ENCODE data around the gene UNC13A.

The UNC13A gene
- long read RNA-seq, donor 1, result 0 reads
- long read RNA-seq, donor 2, result 0 reads
- long read RNA-seq, donor 3, result 0 reads
- long read RNA-seq, donor 4, result 0 reads
- long read RNA-seq, donor 5, result 0 reads
- long read RNA-seq, donor 6, result 0 reads
- long read RNA-seq, donor 7, result 0 reads
- long read RNA-seq, donor 8, result 0 reads

DNA sequence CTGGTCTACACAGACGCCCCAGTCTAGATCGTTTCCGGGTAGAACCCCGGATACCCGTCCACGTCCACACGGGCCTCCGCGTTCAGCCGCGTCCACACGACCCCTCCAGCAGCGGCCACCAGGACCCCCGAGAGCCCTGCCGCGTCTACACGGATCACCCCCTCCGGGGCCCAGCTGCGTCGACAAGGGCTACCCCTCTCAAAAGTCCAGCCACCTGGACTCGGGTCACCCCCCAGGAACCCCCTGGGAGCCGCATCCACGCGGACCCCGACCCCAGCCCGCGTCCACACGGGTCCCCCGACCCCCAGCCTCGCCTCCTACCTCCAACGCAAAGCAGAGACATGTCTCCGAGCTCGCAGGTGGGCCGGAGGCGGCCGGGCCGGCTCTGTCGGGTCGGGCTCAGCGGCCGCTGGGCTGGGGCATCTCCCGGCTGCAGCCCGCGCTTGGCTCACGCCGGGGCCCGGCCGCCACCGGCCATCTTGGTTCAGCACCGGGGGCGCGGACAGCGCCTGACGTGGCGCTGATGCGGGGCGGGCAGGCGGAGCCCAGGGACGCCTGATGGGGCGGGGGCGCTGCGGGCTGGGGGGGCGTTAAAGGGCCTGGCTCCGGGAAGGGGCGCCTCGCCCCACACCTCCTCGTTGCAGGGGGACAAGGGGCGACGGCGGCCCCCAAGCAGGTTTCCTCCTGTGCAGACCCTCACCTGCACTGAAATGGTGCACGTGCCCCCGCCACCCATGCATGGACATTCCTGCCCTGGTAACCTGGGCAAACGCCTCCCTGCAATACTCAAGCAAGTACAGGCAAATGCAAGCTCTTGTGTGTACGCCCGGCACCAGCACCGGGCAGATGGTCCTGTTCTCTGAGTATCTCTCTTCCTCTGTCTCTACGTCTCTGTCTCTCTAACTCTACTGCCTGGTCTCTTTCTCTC is at the start of gene UNC13A:
Gene UNC13A (minus strand): TSS at position 498 of the 928 bp plus-strand sequence. CDS start 155 bp downstream, at position 343.
- DNase-seq, result peak; percentile 48

- no peak for DNase-seq
These were observed 49.6 kb upstream of the UNC13A start for GRCh38 chr19:17737690-17738153.

DNA sequence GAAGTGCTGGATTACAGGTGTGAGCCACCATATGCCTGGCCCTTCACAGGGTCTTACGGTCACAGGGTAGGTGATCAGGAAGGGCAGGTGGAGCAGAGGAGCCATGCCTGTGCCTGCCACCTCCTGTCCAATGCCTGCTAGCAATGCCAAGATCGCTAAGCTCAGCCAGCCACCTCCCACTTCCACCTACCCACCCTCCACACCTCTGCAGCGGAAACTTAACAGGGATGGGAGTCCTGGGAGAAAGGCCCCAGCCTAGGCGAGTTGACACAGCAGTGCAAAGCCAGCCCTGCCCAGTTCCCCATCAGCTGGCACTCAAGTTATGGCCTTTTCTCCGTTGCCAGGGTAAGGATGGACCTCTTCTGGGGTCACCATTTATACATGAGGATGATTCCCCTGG is 47.3 kb upstream of the UNC13A start:
- DNase-seq, result no peak

GRCh38 chr19:17734146-17734545 is 46.0 kb upstream of the UNC13A start:
- DNase-seq, result no peak

DNA sequence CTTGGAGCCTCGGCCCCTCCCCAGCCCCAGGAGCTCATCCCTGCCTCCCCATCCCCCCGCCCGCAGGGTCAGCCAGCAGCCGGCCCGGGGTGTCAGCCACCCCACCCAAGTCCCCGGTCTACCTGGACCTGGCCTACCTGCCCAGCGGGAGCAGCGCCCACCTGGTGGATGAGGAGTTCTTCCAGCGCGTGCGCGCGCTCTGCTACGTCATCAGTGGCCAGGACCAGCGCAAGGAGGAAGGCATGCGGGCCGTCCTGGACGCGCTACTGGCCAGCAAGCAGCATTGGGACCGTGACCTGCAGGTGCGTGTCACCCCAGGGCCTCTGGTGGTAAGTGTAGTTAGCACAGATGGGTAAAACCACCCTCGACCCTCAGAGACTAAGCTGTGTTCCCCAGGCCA is 45.0 kb upstream of the UNC13A start:
- no peak for DNase-seq

GRCh38 chr19:17727843-17728242 is 39.7 kb upstream of the UNC13A start:
- DNase-seq, result no peak

- DNase-seq, result no peak
These were observed 39.0 kb upstream of the UNC13A start for GRCh38 chr19:17726964-17727773.

DNA sequence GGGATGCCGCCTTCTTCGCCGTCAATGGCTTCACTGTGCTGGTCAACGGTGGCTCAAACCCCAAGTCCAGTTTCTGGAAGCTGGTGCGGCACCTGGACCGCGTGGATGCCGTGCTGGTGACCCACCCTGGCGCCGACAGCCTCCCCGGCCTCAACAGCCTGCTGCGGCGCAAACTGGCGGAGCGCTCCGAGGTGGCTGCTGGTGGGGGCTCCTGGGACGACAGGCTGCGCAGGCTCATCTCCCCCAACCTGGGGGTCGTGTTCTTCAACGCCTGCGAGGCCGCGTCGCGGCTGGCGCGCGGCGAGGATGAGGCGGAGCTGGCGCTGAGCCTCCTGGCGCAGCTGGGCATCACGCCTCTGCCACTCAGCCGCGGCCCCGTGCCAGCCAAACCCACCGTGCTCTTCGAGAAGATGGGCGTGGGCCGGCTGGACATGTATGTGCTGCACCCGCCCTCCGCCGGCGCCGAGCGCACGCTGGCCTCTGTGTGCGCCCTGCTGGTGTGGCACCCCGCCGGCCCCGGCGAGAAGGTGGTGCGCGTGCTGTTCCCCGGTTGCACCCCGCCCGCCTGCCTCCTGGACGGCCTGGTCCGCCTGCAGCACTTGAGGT is 38.1 kb upstream of the UNC13A start:
- DNase-seq, result no peak

GRCh38 chr19:17725422-17726078 is 37.4 kb upstream of the UNC13A start:
- no peak for DNase-seq

- no peak for DNase-seq
These were observed 36.5 kb upstream of the UNC13A start for GRCh38 chr19:17724655-17725054.

- DNase-seq, result no peak
These were observed 34.6 kb upstream of the UNC13A start for GRCh38 chr19:17722655-17723240.

DNA sequence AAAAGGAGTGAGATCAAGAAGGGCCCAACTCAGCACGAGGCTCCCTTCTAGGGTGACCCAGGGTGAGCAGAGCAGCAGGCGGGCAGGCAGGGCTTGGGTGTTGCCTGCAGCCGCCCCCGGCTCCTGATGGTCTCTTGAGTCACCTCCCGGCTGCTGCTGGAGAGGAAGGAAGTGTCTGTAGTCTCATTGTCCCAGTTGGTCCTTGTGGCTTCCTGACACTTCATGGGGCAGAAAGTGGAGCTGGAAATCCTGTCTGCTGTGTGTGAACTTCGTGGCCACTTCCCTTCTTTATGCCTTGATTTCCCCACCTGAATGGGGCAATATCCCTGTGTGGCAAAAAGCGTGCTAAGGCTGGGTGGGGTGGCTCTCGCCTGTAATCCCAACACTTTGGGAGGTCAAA is 33.7 kb upstream of the UNC13A start:
- no peak for DNase-seq

- no peak for DNase-seq
These were observed 33.0 kb upstream of the UNC13A start for GRCh38 chr19:17721111-17721628.

DNA sequence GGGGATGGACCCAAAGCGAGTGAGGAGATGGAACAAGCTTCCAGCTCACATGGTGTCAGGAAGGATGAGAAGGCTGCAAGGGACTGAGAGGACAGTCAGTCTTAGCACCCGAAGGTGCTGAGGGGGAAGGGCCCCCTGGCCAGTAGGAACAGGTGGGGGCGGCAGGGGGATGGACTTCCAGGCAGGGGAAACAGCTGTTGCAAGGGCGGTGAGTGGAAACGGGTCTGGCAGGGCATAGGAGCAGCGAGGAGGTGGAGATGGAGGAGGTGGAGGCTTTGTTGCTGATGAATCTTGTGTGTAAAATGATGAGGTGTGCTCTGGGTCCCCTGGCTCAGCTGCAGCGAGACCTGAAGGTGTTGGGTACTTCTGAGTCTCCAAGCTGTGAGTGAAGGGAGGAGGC is 32.3 kb upstream of the UNC13A start:
- no peak for DNase-seq

DNA sequence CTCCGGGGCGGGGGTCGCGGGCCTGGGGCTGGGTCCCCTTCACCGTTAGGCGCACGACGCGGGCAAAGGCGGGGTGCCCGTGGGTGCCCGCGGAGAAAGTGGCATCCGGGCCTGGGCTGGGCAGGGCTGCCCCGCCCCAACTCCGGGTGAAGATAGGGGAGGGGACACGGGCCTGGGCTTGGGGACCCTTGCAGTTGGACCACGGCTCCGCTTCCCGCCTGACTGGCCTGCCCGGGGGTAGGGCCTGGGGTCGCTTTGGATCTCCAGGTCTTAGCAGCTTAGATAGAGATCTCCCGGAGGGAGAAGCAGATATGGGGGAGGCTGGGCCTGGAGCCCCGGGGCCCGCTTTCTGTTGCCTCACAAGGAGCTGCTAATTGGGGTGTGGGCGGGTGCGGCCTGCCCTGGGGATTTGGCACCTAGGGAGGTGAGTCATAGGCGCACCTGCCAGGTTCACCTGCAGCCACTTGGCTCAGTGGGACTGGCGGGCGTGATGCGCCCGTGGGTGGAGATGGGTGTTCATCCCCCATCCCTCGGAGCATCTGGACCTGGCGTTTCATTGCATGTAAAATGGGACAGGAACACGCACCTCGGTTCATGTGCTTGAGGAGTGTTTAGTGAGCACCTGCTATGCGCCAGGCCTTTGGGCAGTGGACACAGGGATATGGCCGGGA is 31.7 kb upstream of the UNC13A start:
- peak; percentile 29 for DNase-seq

- peak; percentile 72 for DNase-seq
These were observed 31.0 kb upstream of the UNC13A start, which contains the start of gene MAP1S for GRCh38 chr19:17718947-17719711. Gene MAP1S (plus strand): TSS chr19:17719480. CDS start chr19:17719503, 23 bp downstream.

GRCh38 chr19:17718550-17718946 is 30.4 kb upstream of the UNC13A start:
- DNase-seq, result no peak

- no peak for DNase-seq
These were observed 28.3 kb upstream of the UNC13A start for GRCh38 chr19:17716309-17716929.

- no peak for DNase-seq
These were observed 23.7 kb upstream of the UNC13A start for GRCh38 chr19:17711851-17712250.

Measured in right kidney (tissue), 9 donors.